ENCODE data around the gene EFCAB12. TPM values are rescaled to one million over a fixed set of nuclear protein-coding genes. Genes with fewer than 3 reads are reported as not detected.

The EFCAB12 gene
- total RNA-seq, 1 donor from 2014 or later, result 0.34 TPM

- peaks cover 8% of the 10 kb centered on the region for H3K36me3 Mint-ChIP-seq (ENCODE audit: low read depth)
- DNase-seq (ENCODE audit: low spot score), result no peak
- no peaks in the 10 kb centered on the region for H3K27me3 Mint-ChIP-seq (ENCODE audit: insufficient read depth)
- intact Hi-C loops (cut with micrococcal nuclease), result no loop called here
- H3K9me3 Mint-ChIP-seq, result no peaks in the 10 kb centered on the region
- no peak overlapping the region for H3K4me3 Mint-ChIP-seq
- H3K4me1 Mint-ChIP-seq (ENCODE audit: low read depth), result peaks cover 18% of the 10 kb centered on the region
- no peak overlapping the region for H3K27ac Mint-ChIP-seq
Observed at GRCh38 chr3:129461461-129462146, 33.2 kb upstream of the EFCAB12 start.

GRCh38 chr3:129461022-129461421 is 32.6 kb upstream of the EFCAB12 start:
- Mint-ChIP-seq H3K27ac (no peak overlapping the region), H3K36me3 (ENCODE audit: low read depth) (peaks cover 8% of the 10 kb centered on the region), H3K9me3 (no peaks in the 10 kb centered on the region), H3K4me3 (no peak overlapping the region), H3K27me3 (ENCODE audit: insufficient read depth) (no peaks in the 10 kb centered on the region), H3K4me1 (ENCODE audit: low read depth) (peaks cover 18% of the 10 kb centered on the region)
- intact Hi-C loops (cut with micrococcal nuclease), result no loop called here
- DNase-seq (ENCODE audit: low spot score), result no peak

GRCh38 chr3:129460572-129460971 is 32.1 kb upstream of the EFCAB12 start:
- Mint-ChIP-seq H3K36me3 (ENCODE audit: low read depth) (peaks cover 10% of the 10 kb centered on the region), H3K27ac (no peak overlapping the region), H3K4me3 (no peak overlapping the region), H3K9me3 (no peaks in the 10 kb centered on the region), H3K27me3 (ENCODE audit: insufficient read depth) (no peaks in the 10 kb centered on the region), H3K4me1 (ENCODE audit: low read depth) (peaks cover 18% of the 10 kb centered on the region)
- DNase-seq (ENCODE audit: low spot score), result no peak
- intact Hi-C loops (cut with micrococcal nuclease), result no loop called here

- no peak overlapping the region for H3K4me3 Mint-ChIP-seq
- peaks cover 10% of the 10 kb centered on the region for H3K36me3 Mint-ChIP-seq (ENCODE audit: low read depth)
- intact Hi-C loops (cut with micrococcal nuclease), result no loop called here
- DNase-seq (ENCODE audit: low spot score), result no peak
- no peaks in the 10 kb centered on the region for H3K27me3 Mint-ChIP-seq (ENCODE audit: insufficient read depth)
- H3K27ac Mint-ChIP-seq, result no peak overlapping the region
- no peaks in the 10 kb centered on the region for H3K9me3 Mint-ChIP-seq
- H3K4me1 Mint-ChIP-seq (ENCODE audit: low read depth), result peaks cover 18% of the 10 kb centered on the region
Observed at GRCh38 chr3:129460155-129460554, 31.7 kb upstream of the EFCAB12 start.

GRCh38 chr3:129453732-129454131 is 25.3 kb upstream of the EFCAB12 start:
- intact Hi-C loops (cut with micrococcal nuclease), result no loop called here
- H3K4me1 Mint-ChIP-seq (ENCODE audit: low read depth), result peaks cover 14% of the 10 kb centered on the region
- no peak overlapping the region for H3K4me3 Mint-ChIP-seq
- H3K36me3 Mint-ChIP-seq (ENCODE audit: low read depth), result peaks cover 13% of the 10 kb centered on the region
- no peaks in the 10 kb centered on the region for H3K27me3 Mint-ChIP-seq (ENCODE audit: insufficient read depth)
- H3K27ac Mint-ChIP-seq, result no peak overlapping the region
- no peaks in the 10 kb centered on the region for H3K9me3 Mint-ChIP-seq
- no peak for DNase-seq (ENCODE audit: low spot score)

- peaks cover 11% of the 10 kb centered on the region for H3K36me3 Mint-ChIP-seq (ENCODE audit: low read depth)
- no peak for DNase-seq (ENCODE audit: low spot score)
- H3K4me3 Mint-ChIP-seq, result no peak overlapping the region
- H3K4me1 Mint-ChIP-seq (ENCODE audit: low read depth), result peaks cover 14% of the 10 kb centered on the region
- no peaks in the 10 kb centered on the region for H3K9me3 Mint-ChIP-seq
- intact Hi-C loops (cut with micrococcal nuclease), result loop anchor here (1.0 to 10.0 kb wide), 2 partner anchors 9 to 645 kb away; partner anchors contain the start of gene IFT122
- H3K27ac Mint-ChIP-seq, result no peak overlapping the region
- no peaks in the 10 kb centered on the region for H3K27me3 Mint-ChIP-seq (ENCODE audit: insufficient read depth)
Observed at GRCh38 chr3:129449279-129450115, 21.1 kb upstream of the EFCAB12 start.

- Mint-ChIP-seq H3K27ac (no peak overlapping the region), H3K27me3 (ENCODE audit: insufficient read depth) (no peaks in the 10 kb centered on the region), H3K4me3 (no peak overlapping the region), H3K9me3 (no peaks in the 10 kb centered on the region), H3K36me3 (ENCODE audit: low read depth) (peaks cover 10% of the 10 kb centered on the region), H3K4me1 (ENCODE audit: low read depth) (peaks cover 14% of the 10 kb centered on the region)
- no peak for DNase-seq (ENCODE audit: low spot score)
- intact Hi-C loops (cut with micrococcal nuclease), result loop anchor here (10.0 kb wide), 1 partner anchor 644 kb away; no protein-coding TSS in a partner anchor
Observed at GRCh38 chr3:129448186-129448895, 19.9 kb upstream of the EFCAB12 start.

GRCh38 chr3:129446926-129447325 is 18.5 kb upstream of the EFCAB12 start:
- no peaks in the 10 kb centered on the region for H3K9me3 Mint-ChIP-seq
- no peak overlapping the region for H3K4me3 Mint-ChIP-seq
- H3K27ac Mint-ChIP-seq, result no peak overlapping the region
- no peaks in the 10 kb centered on the region for H3K27me3 Mint-ChIP-seq (ENCODE audit: insufficient read depth)
- intact Hi-C loops (cut with micrococcal nuclease), result loop anchor here (10.0 kb wide), 1 partner anchor 642 kb away; no protein-coding TSS in a partner anchor
- no peaks in the 10 kb centered on the region for H3K36me3 Mint-ChIP-seq (ENCODE audit: low read depth)
- no peak for DNase-seq (ENCODE audit: low spot score)
- H3K4me1 Mint-ChIP-seq (ENCODE audit: low read depth), result peaks cover 26% of the 10 kb centered on the region

GRCh38 chr3:129445471-129445870 is 17.0 kb upstream of the EFCAB12 start:
- H3K9me3 Mint-ChIP-seq, result no peaks in the 10 kb centered on the region
- H3K27ac Mint-ChIP-seq, result no peak overlapping the region
- no peak overlapping the region for H3K4me3 Mint-ChIP-seq
- H3K36me3 Mint-ChIP-seq (ENCODE audit: low read depth), result no peaks in the 10 kb centered on the region
- intact Hi-C loops (cut with micrococcal nuclease), result loop anchor here (10.0 kb wide), 1 partner anchor 641 kb away; no protein-coding TSS in a partner anchor
- no peaks in the 10 kb centered on the region for H3K27me3 Mint-ChIP-seq (ENCODE audit: insufficient read depth)
- H3K4me1 Mint-ChIP-seq (ENCODE audit: low read depth), result peaks cover 38% of the 10 kb centered on the region
- DNase-seq (ENCODE audit: low spot score), result no peak

GRCh38 chr3:129442947-129443346 is 14.5 kb upstream of the EFCAB12 start:
- peaks cover under 1% of the 10 kb centered on the region for H3K36me3 Mint-ChIP-seq (ENCODE audit: low read depth)
- no peak for DNase-seq (ENCODE audit: low spot score)
- no peaks in the 10 kb centered on the region for H3K27me3 Mint-ChIP-seq (ENCODE audit: insufficient read depth)
- H3K9me3 Mint-ChIP-seq, result no peaks in the 10 kb centered on the region
- intact Hi-C loops (cut with micrococcal nuclease), result loop anchor here (5.0 to 10.0 kb wide), 5 partner anchors 149 to 791 kb away; partner anchors contain the start of genes PLXND1 and RPN1
- peaks cover 35% of the 10 kb centered on the region for H3K4me1 Mint-ChIP-seq (ENCODE audit: low read depth)
- H3K4me3 Mint-ChIP-seq, result no peak overlapping the region
- H3K27ac Mint-ChIP-seq, result no peak overlapping the region

- no peak overlapping the region for H3K27ac Mint-ChIP-seq
Observed at GRCh38 chr3:129442486-129442885, 14.1 kb upstream of the EFCAB12 start.

GRCh38 chr3:129441782-129442181 is 13.3 kb upstream of the EFCAB12 start:
- H3K36me3 Mint-ChIP-seq (ENCODE audit: low read depth), result peaks cover 9% of the 10 kb centered on the region
- DNase-seq (ENCODE audit: low spot score), result no peak
- no peaks in the 10 kb centered on the region for H3K27me3 Mint-ChIP-seq (ENCODE audit: insufficient read depth)
- H3K27ac Mint-ChIP-seq, result peak overlapping the region; percentile 98
- no peaks in the 10 kb centered on the region for H3K9me3 Mint-ChIP-seq
- peaks cover 45% of the 10 kb centered on the region for H3K4me1 Mint-ChIP-seq (ENCODE audit: low read depth)
- H3K4me3 Mint-ChIP-seq, result peak overlapping the region; percentile 89
- intact Hi-C loops (cut with micrococcal nuclease), result loop anchor here (2.0 to 10.0 kb wide), 8 partner anchors 125 to 789 kb away; partner anchors contain the start of genes PLXND1, RAB43, RPN1 and TMCC1

More at GRCh38 chr3:129442486-129442885, 14.1 kb upstream of the EFCAB12 start:
- Mint-ChIP-seq H3K9me3 (no peaks in the 10 kb centered on the region), H3K4me3 (no peak overlapping the region), H3K27me3 (ENCODE audit: insufficient read depth) (no peaks in the 10 kb centered on the region), H3K36me3 (ENCODE audit: low read depth) (peaks cover 5% of the 10 kb centered on the region), H3K4me1 (ENCODE audit: low read depth) (peaks cover 40% of the 10 kb centered on the region)
- DNase-seq (ENCODE audit: low spot score), result no peak
- intact Hi-C loops (cut with micrococcal nuclease), result loop anchor here (5.0 to 10.0 kb wide), 5 partner anchors 150 to 790 kb away; partner anchors contain the start of genes PLXND1 and RPN1

Data from activated T-helper 1 cell treated with anti-CD3 and anti-CD28 coated beads, Interleukin-12 subunit alpha, Interleukin-12 subunit beta, Interleukin-2, Interleukin-4 antibody, amounts not matched to agents 30 ng/mL and 10 ng/mL and 1 ng/mL, durations not matched to agents 14 hours and 24 hours and 36 hours (primary cell).